A673 (cell line): ENCODE data around the gene SNCB. TPM values are rescaled to one million over a fixed set of nuclear protein-coding genes. Genes with fewer than 3 reads are reported as not detected.

Source experiments
- BruUV-seq: library from RNA; stranded (reverse); fragments of 400-500 nt; replicated peaks from 2 replicates; lab custom pipeline; 2021; lab: Mats Ljungman, UMichigan
- CTCF ChIA-PET: fragments of 300-600 bp; sonication (Branson Sonifier 250); formaldehyde crosslinking; loops from one replicate; lab custom pipeline; 2022; ENCODE audit warnings: antibody characterized with exemption; lab: Charles Lee
- POLR2A ChIA-PET: fragments of 300-600 bp; sonication (Branson Sonifier 250); formaldehyde crosslinking; loops from one replicate; lab custom pipeline; 2022; ENCODE audit warnings: antibody characterized with exemption; ENCODE audit not compliant: low non-redundant PET; lab: Charles Lee
- DNase-seq: peaks from one replicate; pipeline ENCODE4 v3.0.0-alpha.2; 2015; ENCODE audit warnings: low spot score
- H3K27ac ChIP-seq: fragments of 200-600 bp; sonication (generic); 2 replicates; pipeline ENCODE4 v1.5.1; 2016; ENCODE audit warnings: mixed run types, low read depth, mild to moderate bottlenecking, mixed read lengths, antibody characterized with exemption, low read length; ENCODE audit not compliant: poor library complexity, severe bottlenecking
- H3K27me3 ChIP-seq: fragments of 200-600 bp; sonication (generic); replicated peaks from 2 replicates; pipeline ENCODE4 v1.6.1; 2017; ENCODE audit warnings: mixed run types, low read depth, mild to moderate bottlenecking, mixed read lengths, antibody characterized with exemption, low read length; ENCODE audit not compliant: insufficient read depth, poor library complexity
- H3K36me3 ChIP-seq: fragments of 200-600 bp; sonication (generic); 2 replicates; pipeline ENCODE4 v1.6.1; 2016; ENCODE audit warnings: mixed run types, mild to moderate bottlenecking, mixed read lengths, antibody characterized with exemption, low read length; ENCODE audit not compliant: insufficient read depth, poor library complexity, severe bottlenecking
- H3K4me1 ChIP-seq: fragments of 200-600 bp; sonication (generic); 2 replicates; pipeline ENCODE4 v1.6.1; 2017; ENCODE audit warnings: mixed run types, mild to moderate bottlenecking, mixed read lengths, antibody characterized with exemption, low read length; ENCODE audit not compliant: insufficient read depth, poor library complexity, severe bottlenecking
- H3K4me3 ChIP-seq: fragments of 200-600 bp; sonication (generic); 2 replicates; pipeline ENCODE4 v1.5.1; 2016; ENCODE audit warnings: low read depth, mixed run types, mild to moderate bottlenecking, mixed read lengths, low read length; ENCODE audit not compliant: poor library complexity, severe bottlenecking
- H3K9me3 ChIP-seq: fragments of 200-600 bp; sonication (generic); 2 replicates; pipeline ENCODE4 v1.6.1; 2016; ENCODE audit warnings: mixed run types, low read depth, mild to moderate bottlenecking, mixed read lengths, antibody characterized with exemption, low read length; ENCODE audit not compliant: poor library complexity, severe bottlenecking
- CTCF ChIP-seq: fragments of 300-800, 200-600 bp; sonication (generic); conservative IDR thresholded peaks from 2 replicates; pipeline ENCODE4 v1.5.1; 2017; ENCODE audit warnings: low read depth, mild to moderate bottlenecking, antibody characterized with exemption, low read length, moderate library complexity, mixed read lengths
- EZH2 ChIP-seq: fragments of 200-600 bp; sonication (generic); IDR thresholded peaks from 2 replicates; pipeline ENCODE4 v1.6.1; 2017; ENCODE audit warnings: borderline replicate concordance, low read depth, mild to moderate bottlenecking, mixed read lengths, antibody characterized with exemption, low read length; ENCODE audit not compliant: poor library complexity, severe bottlenecking
- intact Hi-C: fragments of 100-400 bp; cut with micrococcal nuclease; formaldehyde crosslinking; loops from one replicate; pipeline ENCODE4 v1.10.0; 2022; ENCODE audit not compliant: unreplicated experiment
- total RNA-seq: library from RNA; stranded (reverse); gene quantifications from 2 replicates; pipeline ENCODE4 v1.2.3, GENCODE V29; 2021

Gene SNCB
- total RNA-seq, 1 experiment from 2014 or later = not detected

- DNase-seq = no peak
- H3K27ac ChIP-seq = no peak overlapping the region
- H3K9me3 ChIP-seq = no peaks in the 10 kb centered on the region
- H3K4me3 ChIP-seq = no peak overlapping the region
- no peak for TF ChIP-seq CTCF
- TF ChIP-seq EZH2 = no peak
- CTCF ChIA-PET = no interaction called here
- no TSS peak for BruUV-seq
- POLR2A ChIA-PET = no interaction called here
- intact Hi-C loops = no loop called here
- no peaks in the 10 kb centered on the region for H3K27me3 ChIP-seq
- H3K4me1 ChIP-seq = peaks cover 7% of the 10 kb centered on the region
- H3K36me3 ChIP-seq = no peaks in the 10 kb centered on the region
Measured at GRCh38 chr5:176671399-176671798, 41.1 kb upstream of the SNCB start.

- Histone ChIP-seq H3K9me3 (no peaks in the 10 kb centered on the region), H3K4me3 (no peak overlapping the region), H3K27me3 (no peaks in the 10 kb centered on the region), H3K36me3 (no peaks in the 10 kb centered on the region), H3K27ac (no peak overlapping the region), H3K4me1 (no peaks in the 10 kb centered on the region)
- ChIA-PET POLR2A (no interaction called here), CTCF (interaction anchor here (0.6 to 1.6 kb wide), 2 partner anchors 9 to 293 kb away, joined by 3 to 6 read pairs; no protein-coding TSS in a partner anchor)
- intact Hi-C loops = no loop called here
- DNase-seq = no peak
- no peak for TF ChIP-seq CTCF
- no peak for TF ChIP-seq EZH2
- no TSS peak for BruUV-seq
Measured at GRCh38 chr5:176670449-176670848, 40.1 kb upstream of the SNCB start.

GRCh38 chr5:176667637-176668036 lies 37.3 kb upstream of the SNCB start:
- CTCF ChIA-PET = no interaction called here
- no peak overlapping the region for H3K27ac ChIP-seq
- BruUV-seq = no TSS peak
- TF ChIP-seq CTCF = no peak
- no peak for TF ChIP-seq EZH2
- no peaks in the 10 kb centered on the region for H3K9me3 ChIP-seq
- POLR2A ChIA-PET = no interaction called here
- DNase-seq = no peak
- intact Hi-C loops = no loop called here
- no peaks in the 10 kb centered on the region for H3K27me3 ChIP-seq
- H3K4me1 ChIP-seq = no peaks in the 10 kb centered on the region
- no peak overlapping the region for H3K4me3 ChIP-seq
- no peaks in the 10 kb centered on the region for H3K36me3 ChIP-seq
